ENCODE data around the gene TRUB1.
"Not testable (repeated sequence)": the region's sequence is repeated elsewhere in the genome, so short reads cannot be mapped to it uniquely, and the experiment has no call there.

The TRUB1 gene

DNA sequence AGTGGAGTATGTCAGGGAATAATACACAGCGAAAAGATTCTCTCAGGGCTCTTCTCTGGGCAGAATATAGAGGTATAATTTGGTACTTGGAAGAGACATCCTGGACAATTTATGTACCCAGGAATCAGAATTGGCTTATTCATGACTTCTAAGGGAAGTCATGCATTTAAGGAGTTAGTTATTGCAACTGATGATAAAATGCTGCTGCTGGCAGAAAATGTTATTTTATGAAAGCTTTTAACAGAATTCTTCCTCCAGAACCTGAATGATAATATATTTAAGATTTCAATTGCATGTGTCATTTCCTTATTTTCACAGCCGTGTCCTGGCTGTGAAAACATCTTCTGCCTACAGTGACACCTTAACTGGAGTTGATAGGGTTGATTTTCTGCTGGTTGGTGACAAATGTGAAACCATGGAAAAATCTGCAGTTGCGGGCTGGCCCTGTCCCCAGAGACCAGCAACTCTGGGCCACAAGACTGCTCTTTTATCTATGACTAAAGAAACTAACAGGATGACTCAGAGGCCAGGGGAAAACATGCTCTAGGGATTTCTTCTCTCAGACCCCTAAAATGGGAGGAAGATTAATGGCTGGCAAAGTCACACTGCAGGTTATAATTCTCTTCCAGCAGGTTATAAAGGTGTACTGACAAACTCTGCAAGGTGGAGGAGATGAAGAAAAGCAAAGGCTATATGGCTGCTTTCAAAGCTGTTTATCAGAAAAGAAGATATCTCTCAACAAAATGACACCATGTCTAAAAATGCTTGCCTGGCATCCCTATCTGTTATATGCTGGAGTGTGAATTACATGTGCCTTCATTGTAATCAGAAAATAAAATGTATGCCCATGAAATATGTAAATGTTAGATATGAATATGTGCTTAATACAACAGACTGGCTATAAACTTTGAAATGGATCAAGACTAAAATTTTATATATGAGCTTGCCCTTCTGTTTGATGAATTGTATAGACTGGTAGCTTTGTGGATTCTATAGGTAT lies 12.1 kb upstream of the TRUB1 start:
- no peak for DNase-seq

DNA sequence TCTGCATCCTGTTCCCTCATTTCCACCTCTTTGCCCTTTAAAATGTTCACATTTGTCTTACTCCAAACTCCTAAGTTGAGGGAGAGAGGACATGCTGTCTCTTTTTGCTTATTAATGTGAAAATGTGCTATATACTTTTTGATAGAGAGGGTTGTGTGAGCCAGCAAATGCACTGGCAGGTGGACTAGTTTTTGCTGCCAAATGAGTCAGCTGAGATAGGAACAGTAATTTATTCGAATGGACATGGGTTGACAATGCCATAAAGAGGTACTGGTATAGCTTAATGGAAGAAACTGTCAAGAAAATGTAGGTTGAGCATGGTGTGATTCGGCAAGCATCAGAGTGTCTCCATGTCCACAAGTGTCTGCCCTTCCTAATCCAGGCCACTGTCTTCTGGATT lies 9.2 kb upstream of the TRUB1 start:
- no peak for DNase-seq

DNA sequence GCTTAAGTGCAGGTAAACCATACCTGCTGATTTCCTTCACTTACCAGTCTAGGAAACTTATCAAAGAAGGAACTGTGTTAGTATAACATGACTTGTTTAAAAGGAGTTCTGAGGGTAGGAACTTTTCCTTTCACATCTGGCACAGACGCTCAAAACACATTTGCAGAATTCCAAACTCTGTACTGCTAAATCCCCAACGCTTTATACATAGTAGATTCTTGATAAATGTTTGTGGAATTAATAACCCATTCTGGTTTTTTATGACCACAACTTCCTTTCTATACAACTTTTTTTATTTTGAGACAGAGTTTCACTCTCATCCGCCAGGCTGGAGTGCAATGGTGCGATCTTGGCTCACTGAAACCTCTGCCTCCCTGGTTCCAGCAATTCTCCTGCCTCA lies 7.7 kb upstream of the TRUB1 start:
- no peak for DNase-seq

DNA sequence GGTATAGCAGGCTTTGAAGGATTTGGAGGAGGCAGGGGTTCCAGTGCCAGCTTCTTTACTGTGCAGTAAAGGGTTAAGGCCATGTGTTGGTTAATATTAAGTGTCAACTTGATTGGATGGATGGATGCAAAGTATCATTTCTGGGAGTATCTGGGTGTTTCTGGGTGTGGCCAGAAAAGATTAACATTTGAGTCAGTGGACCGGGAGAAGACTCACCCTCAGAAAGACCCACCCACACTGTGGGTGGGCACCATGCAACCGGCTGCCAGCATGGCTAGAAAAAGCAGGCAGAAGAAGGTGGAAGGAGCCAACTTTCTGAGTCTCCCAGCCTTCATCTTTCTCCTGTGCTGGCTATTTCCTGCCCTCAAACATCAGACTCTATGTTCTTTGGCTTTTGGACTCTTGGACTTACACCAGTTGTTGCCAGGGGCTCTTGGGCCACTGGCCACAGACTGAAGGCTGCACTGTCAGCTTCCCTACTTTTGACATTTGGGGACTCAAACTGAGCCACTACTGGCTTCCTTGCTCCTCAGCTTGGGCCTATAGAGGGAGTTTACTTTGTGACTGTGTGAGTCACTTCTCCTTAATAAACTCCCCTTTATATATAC lies 6.8 kb upstream of the TRUB1 start:
- no peak for DNase-seq

DNA sequence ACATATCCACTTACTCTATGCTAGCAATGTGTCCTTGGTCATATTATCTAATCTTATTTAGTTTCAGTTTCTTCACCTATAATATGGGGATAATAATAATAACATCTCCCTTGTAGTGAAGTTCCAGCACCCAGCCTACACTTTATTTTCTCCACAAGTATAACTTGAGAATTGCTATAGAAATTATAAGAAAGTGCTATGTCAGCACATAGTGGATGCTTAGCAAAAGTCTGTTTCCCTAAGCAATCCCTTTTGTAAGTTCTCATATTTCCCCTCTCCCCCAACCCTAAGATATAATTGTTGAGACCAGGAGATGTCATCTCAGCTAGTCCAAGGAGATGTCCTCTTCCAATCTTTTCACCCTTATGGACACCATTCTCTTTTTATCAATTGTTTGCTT lies 5.8 kb upstream of the TRUB1 start:
- DNase-seq, result no peak

DNA sequence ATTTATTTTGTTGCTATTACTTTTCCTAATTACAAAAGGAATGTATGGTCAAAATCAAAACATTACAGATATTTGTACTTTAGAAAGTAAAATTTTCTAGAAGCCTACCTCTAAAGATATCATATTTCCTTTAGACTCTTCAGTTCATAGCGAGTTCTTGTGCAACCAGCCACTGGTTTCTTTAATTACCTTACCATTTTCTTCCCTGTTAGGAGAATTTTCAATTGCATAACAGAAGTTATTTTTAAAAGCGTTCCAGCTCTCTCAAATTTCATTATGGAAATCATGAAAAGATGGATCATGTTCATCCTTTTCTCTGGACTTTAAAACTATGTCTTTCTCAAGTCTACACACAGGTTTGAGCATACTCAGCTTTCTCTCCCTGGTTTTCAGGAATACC lies 5.0 kb upstream of the TRUB1 start:
- DNase-seq, result no peak

DNA sequence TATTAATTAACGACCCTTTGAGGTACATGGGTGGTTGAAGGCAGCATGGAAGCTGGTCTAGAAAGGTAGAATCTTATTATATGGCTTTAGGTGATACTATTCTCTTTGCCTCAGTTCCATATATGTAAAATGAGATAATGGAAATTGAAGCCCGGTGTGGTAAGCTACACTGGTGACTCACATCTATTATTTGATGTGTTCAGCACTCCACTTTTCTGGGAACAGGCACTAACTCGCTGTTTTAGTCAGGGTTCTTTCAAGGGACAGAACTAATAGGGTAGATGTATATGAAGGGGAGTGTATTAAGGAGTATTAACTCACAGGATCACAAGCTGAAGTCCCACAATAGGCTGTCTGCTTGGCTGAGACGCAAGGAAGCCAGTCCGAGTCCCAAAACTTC lies 4.4 kb upstream of the TRUB1 start:
- DNase-seq, result no peak

DNA sequence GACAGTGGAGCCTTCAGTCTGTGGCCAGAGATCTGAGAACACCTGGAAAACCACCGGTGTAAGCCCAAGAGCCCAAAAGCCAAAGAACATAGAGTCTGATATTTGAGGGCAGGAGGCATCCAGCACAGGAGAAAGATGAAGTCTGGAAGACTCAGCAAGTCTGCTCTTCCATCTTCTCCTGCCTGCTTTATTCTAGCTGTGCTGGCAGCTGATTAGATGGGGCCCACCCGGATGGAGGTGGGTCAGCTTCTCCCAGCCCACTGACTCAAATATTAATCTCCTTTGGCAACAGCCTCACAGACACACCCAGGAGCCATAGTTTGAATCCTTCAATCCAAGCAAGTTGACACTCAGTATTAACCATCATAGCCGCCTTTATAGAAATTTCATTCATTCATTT lies 4.0 kb upstream of the TRUB1 start:
- DNase-seq, result not testable (repeated sequence)

DNA sequence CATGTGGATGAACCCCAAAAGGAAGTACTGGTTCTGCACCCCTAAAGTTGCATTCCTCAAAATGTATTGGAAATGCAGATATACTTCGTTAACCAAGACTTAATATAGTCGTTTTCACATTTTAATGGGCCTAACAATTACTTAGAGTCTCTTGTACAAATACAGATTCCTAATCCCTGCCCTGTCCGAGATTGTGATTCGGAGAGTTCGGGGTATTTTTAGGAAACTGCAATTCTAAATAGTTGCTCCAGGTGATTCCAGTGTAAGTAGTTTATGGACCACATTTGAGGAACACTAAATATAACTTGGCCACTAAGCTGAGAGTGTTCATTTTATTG lies 830 bp downstream of the TRUB1 start:
- no peak for DNase-seq

DNA sequence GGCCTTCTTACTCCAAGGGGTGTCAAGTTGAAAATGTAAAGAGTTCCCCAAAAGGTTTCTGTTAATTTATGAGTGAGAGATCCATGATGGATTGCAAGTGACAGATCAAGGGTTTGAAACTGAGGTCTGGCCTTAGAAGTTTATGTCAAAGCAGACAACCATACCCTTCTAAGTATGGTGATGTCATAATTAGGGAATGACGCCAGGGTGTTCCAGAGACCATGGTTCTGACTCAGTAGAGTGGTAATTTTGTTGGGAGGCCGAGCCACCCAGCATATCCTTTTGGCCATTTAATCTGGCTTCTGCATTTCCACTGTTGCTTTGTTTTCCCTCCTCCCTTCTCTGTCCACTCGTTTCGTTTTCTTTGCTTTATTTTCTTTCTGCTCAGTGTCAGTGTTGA lies 2.7 kb downstream of the TRUB1 start:
- DNase-seq, result no peak

DNA sequence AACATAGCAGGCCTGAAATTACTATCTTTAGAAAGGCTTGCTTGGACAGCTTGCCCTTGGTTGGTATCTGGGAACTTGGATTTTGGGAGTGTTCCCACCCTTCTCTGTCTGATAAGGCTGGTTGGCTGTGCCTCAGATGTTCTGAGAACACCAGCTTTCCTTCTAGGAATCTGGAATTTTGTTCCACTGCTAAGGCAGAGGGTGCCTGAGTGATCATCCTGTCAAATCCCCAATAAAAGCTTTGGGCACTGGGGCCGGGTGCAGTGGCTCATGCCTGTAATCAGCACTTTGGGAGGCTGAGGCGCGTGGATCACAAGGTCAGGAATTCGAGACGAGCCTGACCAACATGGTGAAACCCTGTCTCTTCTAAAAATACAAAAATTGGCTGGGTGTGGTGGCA lies 5.0 kb downstream of the TRUB1 start:
- DNase-seq, result no peak

DNA sequence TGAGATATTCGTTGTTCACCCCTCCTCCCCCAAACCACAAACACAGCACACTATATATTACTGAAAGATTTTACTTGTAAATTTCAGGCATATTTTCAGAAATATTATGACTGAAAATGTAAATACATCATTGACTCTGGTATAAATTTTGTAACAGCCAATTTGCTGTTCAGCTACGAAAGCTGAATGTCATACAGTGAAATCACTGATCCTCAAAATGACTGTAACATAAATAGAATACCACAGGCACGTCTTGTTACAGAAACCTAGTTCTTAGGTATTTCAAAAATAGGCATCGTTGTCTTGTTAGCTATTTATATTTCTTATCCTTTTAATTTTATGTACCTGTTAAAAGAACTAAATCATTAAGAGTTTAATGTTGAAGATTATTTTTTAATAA lies 15.1 kb downstream of the TRUB1 start:
- no peak for DNase-seq

DNA sequence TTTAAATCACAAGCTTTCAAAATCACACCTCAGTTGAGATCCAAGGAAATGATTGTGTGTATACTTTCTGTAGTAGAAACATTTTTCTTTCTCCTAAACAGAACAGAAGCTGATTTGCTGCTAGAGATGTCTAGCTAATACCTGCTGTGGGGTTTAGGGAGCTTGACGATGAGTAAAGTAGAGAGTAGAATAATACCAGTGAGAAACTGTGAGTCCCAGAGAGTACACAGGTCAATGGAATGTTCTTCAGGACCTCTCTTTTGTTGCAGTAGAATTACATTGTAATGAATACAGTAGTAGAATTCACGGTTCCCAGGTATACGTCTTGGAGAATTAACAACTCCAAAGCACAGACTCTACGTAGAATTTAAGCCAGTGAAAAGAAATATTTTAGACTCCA lies 18.0 kb downstream of the TRUB1 start:
- no peak for DNase-seq

DNA sequence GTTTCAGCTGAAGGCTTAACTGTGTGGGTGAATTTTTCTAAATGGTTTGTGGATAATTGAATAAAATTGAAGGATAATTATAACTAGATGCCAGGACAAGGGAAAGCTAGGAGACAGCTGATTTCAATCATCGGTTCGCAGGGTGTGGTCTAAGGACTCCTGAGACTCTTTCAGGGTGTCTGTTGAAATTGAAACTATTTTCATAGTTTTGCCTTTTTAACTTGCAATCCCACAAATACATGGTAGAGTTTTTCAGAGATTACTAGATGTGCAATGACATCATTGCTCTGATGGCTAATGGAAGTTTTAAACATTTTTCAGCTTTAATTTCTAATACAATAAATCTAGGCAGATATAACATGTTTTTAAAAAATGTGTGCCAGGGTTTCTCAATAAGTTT lies 18.5 kb downstream of the TRUB1 start:
- DNase-seq, result no peak

DNA sequence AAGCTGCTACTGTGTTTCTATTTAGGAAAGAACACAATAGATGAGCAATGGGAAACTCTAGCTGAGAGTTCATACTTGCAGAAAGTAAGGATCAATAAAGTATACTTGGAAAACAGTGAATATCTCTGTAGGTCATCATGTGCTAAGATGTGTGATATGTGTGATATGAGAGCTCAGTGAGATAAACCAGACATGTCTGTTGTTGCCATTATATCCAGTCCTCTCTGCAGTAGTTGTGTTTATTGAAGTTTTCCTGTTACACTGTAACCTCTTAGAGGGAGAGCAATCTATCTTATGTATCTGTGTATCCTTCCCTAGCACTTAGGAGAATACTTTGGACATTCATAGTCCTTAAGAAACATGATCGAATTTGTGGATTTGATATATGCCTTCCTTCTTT lies 19.1 kb downstream of the TRUB1 start:
- no peak for DNase-seq

DNA sequence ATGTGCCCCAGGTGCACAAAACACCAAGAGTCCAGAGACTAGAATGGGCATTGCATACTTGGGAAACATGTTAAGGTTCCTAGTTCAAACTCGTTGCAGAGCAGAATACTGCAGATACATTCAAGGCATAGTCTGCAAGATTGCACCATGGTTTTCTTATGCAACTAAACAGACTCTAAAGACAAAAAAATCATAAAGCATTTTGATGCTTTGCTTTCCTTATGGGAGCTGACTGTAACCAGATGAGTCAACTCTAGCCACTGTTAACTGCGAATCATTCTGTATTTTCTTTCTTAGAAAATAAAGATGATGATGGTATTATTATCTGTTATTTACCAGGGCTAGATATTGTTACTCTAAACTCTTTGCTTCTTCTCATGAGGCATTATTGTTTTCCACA lies 19.7 kb downstream of the TRUB1 start:
- no peak for DNase-seq

DNA sequence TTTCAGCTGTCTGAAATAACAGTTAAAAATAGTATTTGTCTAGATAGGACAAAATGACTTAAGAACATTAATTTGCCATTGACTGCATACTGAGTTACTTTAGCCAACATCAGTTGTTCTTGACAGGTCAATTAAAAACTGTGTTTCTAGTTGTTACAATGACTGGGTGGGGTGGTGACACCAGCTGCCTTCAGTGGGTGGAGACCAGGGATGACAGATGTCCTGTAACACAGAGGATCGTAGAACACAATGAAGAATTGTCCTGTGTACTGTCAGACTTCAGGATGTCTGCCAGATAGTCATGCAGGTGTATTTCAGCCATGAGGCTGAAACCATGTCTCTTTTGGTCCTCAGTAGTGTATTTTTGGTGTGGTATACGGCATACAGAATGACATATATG lies 24.4 kb downstream of the TRUB1 start:
- no peak for DNase-seq

DNA sequence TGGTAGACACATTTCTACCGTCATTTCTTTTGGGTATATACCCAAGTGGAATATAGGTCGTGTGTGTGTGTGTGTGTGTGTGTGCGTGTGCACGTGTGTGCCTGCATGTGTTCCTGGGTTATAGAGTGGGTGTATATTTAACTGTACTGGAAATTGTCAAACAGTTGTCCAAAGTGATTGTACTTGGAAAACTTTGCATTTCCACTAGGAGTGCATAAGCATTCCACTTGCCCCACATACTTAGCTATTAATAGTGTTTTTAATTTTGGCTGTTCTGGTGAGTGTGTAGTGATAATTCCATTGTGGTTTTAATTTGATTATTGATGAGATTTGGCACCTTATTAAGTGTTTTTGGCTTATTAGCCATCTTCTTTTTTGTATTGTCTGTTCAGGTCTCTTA lies 25.9 kb downstream of the TRUB1 start:
- DNase-seq, result no peak

DNA sequence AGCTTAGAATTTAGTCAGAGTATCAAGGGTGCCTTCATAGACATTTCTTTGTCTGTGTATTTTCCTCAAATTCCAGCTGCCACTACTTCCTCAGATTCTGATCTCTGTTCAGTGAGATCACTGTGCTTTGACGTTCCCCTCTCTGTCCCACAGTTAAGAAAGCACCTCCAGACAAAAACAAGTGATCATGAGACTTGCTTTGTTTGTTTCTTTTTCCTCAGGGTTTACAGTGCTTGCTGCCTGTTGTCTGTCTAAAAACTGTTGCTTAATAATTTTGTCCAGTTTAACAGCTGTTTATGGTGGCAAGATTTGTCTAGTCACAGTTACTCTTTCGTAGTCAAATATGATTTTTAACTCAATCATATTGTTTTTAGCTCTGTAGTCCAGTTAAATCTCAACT lies 29.1 kb downstream of the TRUB1 start:
- no peak for DNase-seq

DNA sequence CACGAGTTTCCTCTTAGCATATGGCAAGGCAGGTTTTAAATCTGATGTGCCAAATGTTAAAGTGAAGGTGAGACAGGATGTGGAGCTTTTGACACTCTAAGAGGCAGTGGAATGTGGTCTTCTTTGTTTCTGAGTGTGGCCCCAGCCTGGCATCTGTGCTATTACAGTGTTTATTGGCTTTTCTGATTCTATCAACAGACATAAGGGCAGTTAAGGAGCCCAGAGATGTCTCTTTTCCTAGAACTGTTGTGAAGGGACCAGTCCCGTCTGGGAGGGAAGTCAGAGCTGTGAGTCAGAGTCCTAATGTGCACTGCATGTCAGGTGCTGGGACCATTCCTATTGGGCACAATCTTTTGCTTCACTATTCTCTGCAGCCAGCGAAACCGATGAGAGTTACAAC lies 32.5 kb downstream of the TRUB1 start:
- DNase-seq, result no peak

DNA sequence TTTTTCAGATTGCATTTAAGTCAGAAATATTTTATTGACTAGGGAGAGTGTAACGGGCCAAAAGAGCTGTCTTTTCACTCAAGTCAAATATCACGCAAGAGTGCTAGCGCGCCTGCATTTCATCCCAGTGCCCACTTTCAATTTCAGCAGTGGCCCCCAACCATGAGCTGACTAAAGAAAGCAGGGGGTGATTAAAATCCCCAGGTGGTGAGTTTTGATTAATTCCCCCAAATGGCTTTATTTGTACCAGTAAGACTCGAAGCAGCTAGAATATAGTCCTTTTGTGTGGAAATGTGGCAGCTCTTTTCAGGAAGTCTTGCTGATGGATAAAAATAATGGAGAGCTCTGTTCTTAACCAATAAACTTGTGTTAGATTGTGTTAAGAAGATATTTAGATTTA lies 35.3 kb downstream of the TRUB1 start:
- no peak for DNase-seq

DNA sequence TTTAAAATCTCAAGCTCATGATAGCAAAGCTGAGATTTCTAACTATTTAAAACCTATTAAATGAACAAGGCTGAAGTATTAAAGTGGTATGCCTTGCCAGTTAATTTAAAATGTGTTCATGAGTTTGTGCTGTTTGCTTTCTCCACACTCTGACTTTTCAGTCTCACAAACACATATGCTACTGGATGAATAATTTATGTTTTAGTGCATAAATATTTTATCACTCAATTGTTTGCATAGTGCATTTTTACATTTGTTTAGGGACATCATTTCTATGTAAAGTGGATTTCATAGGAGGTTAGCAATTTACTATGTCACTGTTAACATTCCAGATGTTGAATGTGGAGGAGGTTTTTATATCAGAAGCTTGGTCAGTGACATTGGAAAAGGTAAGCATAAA lies 36.0 kb downstream of the TRUB1 start:
- DNase-seq, result no peak

DNA sequence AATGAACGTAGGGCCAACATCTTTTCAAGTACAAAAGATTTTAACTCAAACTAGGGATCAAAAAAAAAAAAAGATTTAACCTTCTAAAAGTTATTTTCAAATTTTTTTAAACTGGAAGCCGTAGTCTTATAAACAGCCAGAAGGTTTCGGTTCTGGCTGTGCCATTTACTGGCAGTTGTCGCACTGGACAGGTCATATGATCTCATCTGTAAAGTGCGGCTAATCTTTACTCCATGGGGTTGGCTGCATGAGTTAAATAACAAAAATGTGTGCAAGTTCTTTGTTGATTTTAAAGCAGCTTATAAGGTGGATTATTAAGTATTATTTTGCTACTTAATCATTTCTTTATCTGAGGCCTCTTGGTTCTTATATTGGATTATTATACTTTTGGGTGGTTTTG lies 36.6 kb downstream of the TRUB1 start:
- DNase-seq, result no peak

DNA sequence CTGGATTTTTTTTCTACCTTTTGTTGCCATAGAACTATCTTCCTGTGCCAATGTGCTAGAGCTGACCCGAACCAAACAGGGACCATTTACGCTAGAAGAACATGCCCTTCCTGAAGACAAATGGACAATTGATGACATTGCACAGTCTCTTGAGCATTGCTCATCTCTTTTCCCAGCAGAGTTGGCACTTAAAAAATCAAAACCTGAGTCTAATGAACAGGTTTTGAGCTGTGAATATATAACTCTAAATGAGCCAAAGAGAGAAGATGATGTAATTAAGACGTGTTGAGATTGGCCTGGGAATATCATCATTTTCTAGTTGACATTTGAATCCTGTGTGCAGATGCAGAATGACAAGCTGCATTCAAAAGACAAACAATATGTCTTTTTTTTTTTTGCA lies 37.1 kb downstream of the TRUB1 start:
- DNase-seq, result no peak

DNA sequence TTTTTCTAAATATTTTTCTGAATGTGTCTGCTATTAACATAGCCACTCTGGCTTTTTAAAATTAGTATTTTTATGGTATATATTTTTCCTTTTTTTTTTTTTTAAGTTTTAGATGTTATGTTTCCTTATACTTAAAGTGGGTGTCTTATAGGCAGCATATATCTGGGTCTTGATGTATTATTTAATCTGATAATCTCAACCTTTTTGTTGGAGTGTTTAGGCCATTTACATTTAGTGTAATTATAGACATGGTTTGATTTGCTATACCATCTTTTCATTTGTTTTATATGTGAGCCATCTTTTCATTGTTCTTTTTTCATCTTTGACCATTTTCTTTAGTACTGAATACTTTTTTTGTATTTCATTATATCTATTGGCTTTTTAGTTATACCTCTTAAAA lies 45.0 kb downstream of the TRUB1 start:
- DNase-seq, result no peak
